ENCODE measurements around the gene KRTAP4-6.

DNA sequence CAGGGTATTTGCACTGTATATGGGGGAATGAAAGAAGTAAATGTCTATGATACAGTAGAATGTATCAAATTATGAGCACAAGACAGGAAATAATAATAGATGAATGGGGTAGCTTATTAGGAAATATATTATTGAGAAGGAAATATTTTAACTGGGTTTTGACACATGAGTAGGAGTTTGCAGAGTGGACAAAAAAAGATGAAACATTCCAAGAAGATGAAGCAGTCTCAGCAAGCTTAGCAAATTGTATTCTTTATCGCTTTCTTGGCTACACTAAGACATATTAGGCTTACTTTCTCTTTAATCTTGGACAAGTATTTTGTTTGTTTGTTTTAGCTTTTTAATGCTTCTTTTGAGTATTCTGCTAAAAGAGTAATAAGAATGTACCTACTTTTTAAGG lies 36.4 kb downstream of the KRTAP4-6 start:
- TF ChIP-seq, protein P1, sequence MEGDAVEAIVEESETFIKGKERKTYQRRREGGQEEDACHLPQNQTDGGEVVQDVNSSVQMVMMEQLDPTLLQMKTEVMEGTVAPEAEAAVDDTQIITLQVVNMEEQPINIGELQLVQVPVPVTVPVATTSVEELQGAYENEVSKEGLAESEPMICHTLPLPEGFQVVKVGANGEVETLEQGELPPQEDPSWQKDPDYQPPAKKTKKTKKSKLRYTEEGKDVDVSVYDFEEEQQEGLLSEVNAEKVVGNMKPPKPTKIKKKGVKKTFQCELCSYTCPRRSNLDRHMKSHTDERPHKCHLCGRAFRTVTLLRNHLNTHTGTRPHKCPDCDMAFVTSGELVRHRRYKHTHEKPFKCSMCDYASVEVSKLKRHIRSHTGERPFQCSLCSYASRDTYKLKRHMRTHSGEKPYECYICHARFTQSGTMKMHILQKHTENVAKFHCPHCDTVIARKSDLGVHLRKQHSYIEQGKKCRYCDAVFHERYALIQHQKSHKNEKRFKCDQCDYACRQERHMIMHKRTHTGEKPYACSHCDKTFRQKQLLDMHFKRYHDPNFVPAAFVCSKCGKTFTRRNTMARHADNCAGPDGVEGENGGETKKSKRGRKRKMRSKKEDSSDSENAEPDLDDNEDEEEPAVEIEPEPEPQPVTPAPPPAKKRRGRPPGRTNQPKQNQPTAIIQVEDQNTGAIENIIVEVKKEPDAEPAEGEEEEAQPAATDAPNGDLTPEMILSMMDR (IDR thresholded peaks at IDR 0.05) = no peak
- no peak for TF ChIP-seq POLR2A (IDR thresholded peaks at IDR 0.05)
